Measurements from ENCODE around the gene RAB18.
"Not testable (repeated sequence)": the region's sequence is repeated elsewhere in the genome, so short reads cannot be mapped to it uniquely, and the experiment has no call there.

The RAB18 gene

GRCh38 chr10:27547047-27547446, 42.9 kb downstream of the RAB18 start:
- DNase-seq (ENCODE audit: low read depth in 2 of 2) = no peak

GRCh38 chr10:27547482-27547881, 43.4 kb downstream of the RAB18 start:
- no peak for DNase-seq (ENCODE audit: low read depth in 2 of 2)

GRCh38 chr10:27550823-27551222, 46.7 kb downstream of the RAB18 start:
- no peak for DNase-seq (ENCODE audit: low read depth in 2 of 2)

- DNase-seq (ENCODE audit: low read depth in 2 of 2) = no peak
These were observed 54.5 kb downstream of the RAB18 start for GRCh38 chr10:27558612-27559020.

GRCh38 chr10:27561334-27561733, 57.2 kb downstream of the RAB18 start:
- no peak for DNase-seq (ENCODE audit: low read depth in 2 of 2)

GRCh38 chr10:27564398-27564797, 60.3 kb downstream of the RAB18 start:
- no peak for DNase-seq (ENCODE audit: low read depth in 2 of 2)

GRCh38 chr10:27564880-27565279, 60.8 kb downstream of the RAB18 start:
- DNase-seq (ENCODE audit: low read depth in 2 of 2) = no peak

- no peak for DNase-seq (ENCODE audit: low read depth in 2 of 2)
These were observed 64.4 kb downstream of the RAB18 start for GRCh38 chr10:27568196-27569175.

GRCh38 chr10:27569946-27570345, 65.8 kb downstream of the RAB18 start:
- no peak for DNase-seq (ENCODE audit: low read depth in 2 of 2)

- DNase-seq (ENCODE audit: low read depth in 2 of 2) = not testable (repeated sequence)
These were observed 72.9 kb downstream of the RAB18 start for GRCh38 chr10:27577038-27577437.

- DNase-seq (ENCODE audit: low read depth in 2 of 2) = no peak
These were observed 74.2 kb downstream of the RAB18 start for GRCh38 chr10:27578316-27578715.

- DNase-seq (ENCODE audit: low read depth in 2 of 2) = no peak
These were observed 77.1 kb downstream of the RAB18 start for GRCh38 chr10:27581225-27581624.

GRCh38 chr10:27584302-27584701, 80.2 kb downstream of the RAB18 start:
- DNase-seq (ENCODE audit: low read depth in 2 of 2) = no peak
